Tibial nerve (tissue), 4 donors: ENCODE measurements around the gene SPATA20. TPM values are rescaled to one million over a fixed set of nuclear protein-coding genes. Genes with fewer than 3 reads are reported as not detected.

Experiments used
- DNase-seq, 2 donors: peaks; one replicate each; pipeline ENCODE4 v3.0.0-alpha.2; 2019; ENCODE audit warnings: low spot score in 2 of 2
- H3K27ac ChIP-seq, 4 donors: fragments of 200-600 bp; sonication (generic) in 3 of 4; one replicate each; pipeline ENCODE4 v1.5.1; 2017 to 2019; ENCODE audit warnings: mild to moderate bottlenecking in 1 of 4
- H3K27me3 ChIP-seq, 2 donors: fragments of 200-600 bp; sonication (generic) in 1 of 2; one replicate each; pipeline versions ENCODE4 v1.5.1 to v1.6.0; 2017 to 2019
- H3K36me3 ChIP-seq, 3 donors: fragments of 200-600 bp; sonication (generic); one replicate each; pipeline ENCODE4 v1.5.1; 2018 to 2019
- H3K4me1 ChIP-seq, 4 donors: fragments of 200-600 bp; sonication (generic) in 3 of 4; one replicate each; pipeline ENCODE4 v1.5.1; 2017 to 2019
- H3K4me3 ChIP-seq, 4 donors: fragments of 200-600 bp; sonication (generic) in 3 of 4; one replicate each; pipeline ENCODE4 v1.5.1; 2017 to 2019; ENCODE audit warnings: mild to moderate bottlenecking in 1 of 4, moderate library complexity in 1 of 4
- H3K9me3 ChIP-seq, 4 donors: fragments of 200-600 bp; sonication (generic) in 3 of 4; one replicate each; pipeline ENCODE4 v1.5.1; 2017 to 2019
- EP300 ChIP-seq, 2 donors: sonication (generic); formaldehyde crosslinking; IDR thresholded peaks; one replicate each; pipeline ENCODE4 v1.6.1; 2017; ENCODE audit warnings: antibody characterized with exemption in 2 of 2, mild to moderate bottlenecking in 1 of 2
- POLR2A ChIP-seq, 2 donors: fragments of 450-650 bp; IDR thresholded peaks; one replicate each; pipeline ENCODE4 v1.6.1; 2017; ENCODE audit warnings: antibody characterized with exemption in 2 of 2, mild to moderate bottlenecking in 2 of 2, moderate library complexity in 2 of 2
- WGBS, 2 donors: methylation state at CpG; one replicate each; pipeline ENCODE4 v1.1.5; 2018; 5-methylcytosine and 5-hydroxymethylcytosine counted together
- total RNA-seq, 4 donors: library from RNA; depleted of rRNA; stranded (reverse); fragments of >200 nt; gene quantifications; one replicate each; pipeline ENCODE4 v1.1.0, GENCODE V29; 2016
- TF ChIP-seq, protein P1 (sequence below), 5 experiments: fragments of 200-600 bp in 3 of 5; fragments of 450-650 bp in 2 of 5; sonication (generic) in 3 of 5; IDR thresholded peaks; one replicate each; pipeline ENCODE4 v1.5.1; 2016 to 2019; ENCODE audit warnings: antibody characterized with exemption in 5 of 5, mild to moderate bottlenecking in 3 of 5, moderate library complexity in 2 of 5

The SPATA20 gene
- total RNA-seq, 4 donors from 2014 or later = 80.8 to 151 (median 89.6) TPM

DNA sequence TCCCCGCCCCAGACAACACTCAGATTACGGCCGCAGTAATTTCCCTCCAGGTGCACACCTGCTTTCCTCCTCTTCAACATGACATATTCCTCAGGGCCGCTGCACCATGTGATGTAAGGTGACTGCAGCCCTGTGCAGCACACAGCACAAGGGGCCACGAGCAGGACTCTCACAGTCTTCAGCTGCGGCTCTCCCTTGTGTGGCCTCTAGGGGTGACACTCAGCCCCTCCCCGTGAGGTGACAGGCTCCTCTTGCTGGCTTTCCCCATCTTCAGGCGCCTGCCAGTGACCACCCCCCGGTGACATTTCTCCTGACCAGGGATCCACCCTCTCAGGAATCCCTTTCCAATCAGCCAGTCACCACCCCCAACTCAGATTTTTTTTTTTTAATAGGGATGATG, 56.4 kb downstream of the SPATA20 start:
- Histone ChIP-seq H3K27me3 (peaks cover 0 to 4% of the 10 kb centered on the region in 2 donors), H3K4me1 (peaks cover 0 to 16% (median 2%) of the 10 kb centered on the region in 4 donors), H3K27ac (no peak overlapping the region), H3K9me3 (no peaks in the 10 kb centered on the region), H3K4me3 (no peak overlapping the region), H3K36me3 (no peaks in the 10 kb centered on the region)
- WGBS, 2 donors = 78 to 84% methylated on average over 8 to 9 of the region's 9 CpGs
- no peak for DNase-seq
- TF ChIP-seq, protein P1, sequence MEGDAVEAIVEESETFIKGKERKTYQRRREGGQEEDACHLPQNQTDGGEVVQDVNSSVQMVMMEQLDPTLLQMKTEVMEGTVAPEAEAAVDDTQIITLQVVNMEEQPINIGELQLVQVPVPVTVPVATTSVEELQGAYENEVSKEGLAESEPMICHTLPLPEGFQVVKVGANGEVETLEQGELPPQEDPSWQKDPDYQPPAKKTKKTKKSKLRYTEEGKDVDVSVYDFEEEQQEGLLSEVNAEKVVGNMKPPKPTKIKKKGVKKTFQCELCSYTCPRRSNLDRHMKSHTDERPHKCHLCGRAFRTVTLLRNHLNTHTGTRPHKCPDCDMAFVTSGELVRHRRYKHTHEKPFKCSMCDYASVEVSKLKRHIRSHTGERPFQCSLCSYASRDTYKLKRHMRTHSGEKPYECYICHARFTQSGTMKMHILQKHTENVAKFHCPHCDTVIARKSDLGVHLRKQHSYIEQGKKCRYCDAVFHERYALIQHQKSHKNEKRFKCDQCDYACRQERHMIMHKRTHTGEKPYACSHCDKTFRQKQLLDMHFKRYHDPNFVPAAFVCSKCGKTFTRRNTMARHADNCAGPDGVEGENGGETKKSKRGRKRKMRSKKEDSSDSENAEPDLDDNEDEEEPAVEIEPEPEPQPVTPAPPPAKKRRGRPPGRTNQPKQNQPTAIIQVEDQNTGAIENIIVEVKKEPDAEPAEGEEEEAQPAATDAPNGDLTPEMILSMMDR (IDR thresholded peaks at IDR 0.05) = no peak
- TF ChIP-seq POLR2A (IDR thresholded peaks at IDR 0.05) (no peak), EP300 (IDR thresholded peaks at IDR 0.05) (no peak)

- H3K27ac ChIP-seq = no peak overlapping the region
- 2 to 8% methylated on average over 7 to 12 of the region's 13 CpGs for WGBS, 2 donors
- H3K4me1 ChIP-seq = peaks cover 0 to 16% (median 2%) of the 10 kb centered on the region in 4 donors
- TF ChIP-seq, protein P1 (IDR thresholded peaks at IDR 0.05) = no peak
- TF ChIP-seq EP300 (IDR thresholded peaks at IDR 0.05) = no peak
- TF ChIP-seq POLR2A (IDR thresholded peaks at IDR 0.05) = no peak
- no peak overlapping the region for H3K4me3 ChIP-seq
- H3K36me3 ChIP-seq = no peaks in the 10 kb centered on the region
- no peaks in the 10 kb centered on the region for H3K9me3 ChIP-seq
- DNase-seq = no peak
- peaks cover 0 to 4% of the 10 kb centered on the region in 2 donors for H3K27me3 ChIP-seq
Observed at GRCh38 chr17:50604513-50604912, 57.5 kb downstream of the SPATA20 start.

GRCh38 chr17:50605429-50605828, 58.5 kb downstream of the SPATA20 start:
- peaks cover 0 to 4% of the 10 kb centered on the region in 2 donors for H3K27me3 ChIP-seq
- no peaks in the 10 kb centered on the region for H3K9me3 ChIP-seq
- no peaks in the 10 kb centered on the region for H3K36me3 ChIP-seq
- WGBS, 2 donors = 74 to 76% methylated on average over 10 of the region's 10 CpGs
- no peak overlapping the region for H3K4me3 ChIP-seq
- H3K4me1 ChIP-seq = peaks cover 0 to 16% (median 2%) of the 10 kb centered on the region in 4 donors
- no peak overlapping the region for H3K27ac ChIP-seq
- DNase-seq = no peak
- TF ChIP-seq EP300 (IDR thresholded peaks at IDR 0.05) = no peak
- TF ChIP-seq, protein P1 (IDR thresholded peaks at IDR 0.05) = no peak
- TF ChIP-seq POLR2A (IDR thresholded peaks at IDR 0.05) = no peak

Other genes starting within 250 kb of the SPATA20 start
- gene XYLT2, start 201.0 kb upstream of the SPATA20 start, total RNA-seq = 10 to 100 TPM; 27.6 to 32.3 (median 29.9) TPM
- gene MRPL27, start 174.0 kb upstream of the SPATA20 start, total RNA-seq = 10 to 100 TPM; 32.4 to 45.9 (median 34.9) TPM
- 1 to 10 TPM in 2 of 4 donors, under 1 TPM in 2; 0.42 to 1.7 (median 1.1) TPM for gene EME1, start 173.9 kb upstream of the SPATA20 start, total RNA-seq
- gene LRRC59, start 149.7 kb upstream of the SPATA20 start, total RNA-seq = 10 to 100 TPM; 26.0 to 72.6 (median 36.3) TPM
- gene ACSF2, start 121.0 kb upstream of the SPATA20 start, total RNA-seq = 10 to 100 TPM; 20.5 to 69.3 (median 31.9) TPM
- not detected for gene CHAD, start 78.3 kb upstream of the SPATA20 start, total RNA-seq
- 10 to 100 TPM; 30.8 to 61.8 (median 32.9) TPM for gene RSAD1, start 68.3 kb upstream of the SPATA20 start, total RNA-seq
- 1 to 10 TPM; 1.2 to 6.8 (median 4.0) TPM for gene MYCBPAP, start 38.7 kb upstream of the SPATA20 start, total RNA-seq
- gene EPN3, start 14.4 kb upstream of the SPATA20 start, total RNA-seq = under 1 TPM in 2 of 4 donors, not detected in 2; 0.22 to 0.42 TPM
- 1 to 10 TPM in 1 of 4 donors, under 1 TPM in 1, not detected in 2; 0.21 to 2.2 TPM for gene CACNA1G, start 13.5 kb downstream of the SPATA20 start, total RNA-seq
- gene ABCC3, start 87.7 kb downstream of the SPATA20 start, total RNA-seq = 10 to 100 TPM in 1 of 4 donors, 1 to 10 TPM in 3; 1.5 to 19.2 (median 7.3) TPM
- gene ANKRD40, start 160.7 kb downstream of the SPATA20 start, total RNA-seq = 10 to 100 TPM; 48.0 to 80.6 (median 55.0) TPM
- gene LUC7L3, start 172.4 kb downstream of the SPATA20 start, total RNA-seq = 100 to 1,000 TPM in 3 of 4 donors, 10 to 100 TPM in 1; 80.8 to 114 (median 105) TPM
- not detected for gene ANKRD40CL, start 220.3 kb downstream of the SPATA20 start, total RNA-seq